Measurements from ENCODE around the gene ADAMTSL2.

ADAMTSL2 gene

GRCh38 chr9:133521122-133522072 is 13.1 kb upstream of the ADAMTSL2 start:
- Histone ChIP-seq H3K27ac (ENCODE audit: low read depth, low read length) (no peak overlapping the region), H3K4me1 (ENCODE audit: control insufficient read depth, insufficient read depth, low read length, unreplicated experiment) (no peaks in the 10 kb centered on the region), H2AFZ (ENCODE audit: low read length, unreplicated experiment) (no peak overlapping the region), H3K4me3 (ENCODE audit: low read depth, low read length) (no peak overlapping the region), H3K36me3 (ENCODE audit: insufficient read depth, low read length) (no peaks in the 10 kb centered on the region), H3K79me2 (ENCODE audit: control insufficient read depth, insufficient read depth, low read length, unreplicated experiment) (no peaks in the 10 kb centered on the region), H3K27me3 (ENCODE audit: insufficient read depth, low read length) (no peaks in the 10 kb centered on the region; the same call in 1 of the 2 replicates)

GRCh38 chr9:133522073-133522910 is 12.2 kb upstream of the ADAMTSL2 start:
- no peak overlapping the region for H2AFZ ChIP-seq (ENCODE audit: low read length, unreplicated experiment)
- no peaks in the 10 kb centered on the region for H3K79me2 ChIP-seq (ENCODE audit: control insufficient read depth, insufficient read depth, low read length, unreplicated experiment)
- peaks cover 6% of the 10 kb centered on the region; the same call in 1 of the 2 replicates for H3K27me3 ChIP-seq (ENCODE audit: insufficient read depth, low read length)
- no peak overlapping the region for H3K27ac ChIP-seq (ENCODE audit: low read depth, low read length)
- H3K4me1 ChIP-seq (ENCODE audit: control insufficient read depth, insufficient read depth, low read length, unreplicated experiment): no peaks in the 10 kb centered on the region
- no peak overlapping the region for H3K4me3 ChIP-seq (ENCODE audit: low read depth, low read length)
- H3K36me3 ChIP-seq (ENCODE audit: insufficient read depth, low read length): no peaks in the 10 kb centered on the region

GRCh38 chr9:133523106-133523505 is 11.4 kb upstream of the ADAMTSL2 start:
- Histone ChIP-seq H3K4me1 (ENCODE audit: control insufficient read depth, insufficient read depth, low read length, unreplicated experiment) (no peaks in the 10 kb centered on the region), H2AFZ (ENCODE audit: low read length, unreplicated experiment) (no peak overlapping the region), H3K27me3 (ENCODE audit: insufficient read depth, low read length) (peaks cover 14% of the 10 kb centered on the region), H3K4me3 (ENCODE audit: low read depth, low read length) (no peak overlapping the region), H3K79me2 (ENCODE audit: control insufficient read depth, insufficient read depth, low read length, unreplicated experiment) (no peaks in the 10 kb centered on the region), H3K36me3 (ENCODE audit: insufficient read depth, low read length) (no peaks in the 10 kb centered on the region), H3K27ac (ENCODE audit: low read depth, low read length) (no peak overlapping the region)

- H3K27ac ChIP-seq (ENCODE audit: low read depth, low read length): no peak overlapping the region
- no peak overlapping the region for H2AFZ ChIP-seq (ENCODE audit: low read length, unreplicated experiment)
- no peaks in the 10 kb centered on the region for H3K4me1 ChIP-seq (ENCODE audit: control insufficient read depth, insufficient read depth, low read length, unreplicated experiment)
- no peak overlapping the region for H3K4me3 ChIP-seq (ENCODE audit: low read depth, low read length)
- H3K27me3 ChIP-seq (ENCODE audit: insufficient read depth, low read length): peaks cover 25% of the 10 kb centered on the region
- H3K79me2 ChIP-seq (ENCODE audit: control insufficient read depth, insufficient read depth, low read length, unreplicated experiment): no peaks in the 10 kb centered on the region
- no peaks in the 10 kb centered on the region for H3K36me3 ChIP-seq (ENCODE audit: insufficient read depth, low read length)
These were observed 10.4 kb upstream of the ADAMTSL2 start for GRCh38 chr9:133524146-133524545.

GRCh38 chr9:133524679-133525228 is 9.8 kb upstream of the ADAMTSL2 start, which contains the start of gene MYMK:
MYMK (minus strand) TSS chr9:133524959; CDS start chr9:133524844, 115 bp downstream.
- Histone ChIP-seq H3K4me1 (ENCODE audit: control insufficient read depth, insufficient read depth, low read length, unreplicated experiment) (no peaks in the 10 kb centered on the region), H3K27me3 (ENCODE audit: insufficient read depth, low read length) (peaks cover 31% of the 10 kb centered on the region), H3K36me3 (ENCODE audit: insufficient read depth, low read length) (no peaks in the 10 kb centered on the region), H3K79me2 (ENCODE audit: control insufficient read depth, insufficient read depth, low read length, unreplicated experiment) (no peaks in the 10 kb centered on the region), H3K4me3 (ENCODE audit: low read depth, low read length) (no peak within 1 kb of the TSS), H3K27ac (ENCODE audit: low read depth, low read length) (no peak within 1 kb of the TSS), H2AFZ (ENCODE audit: low read length, unreplicated experiment) (no peak within 1 kb of the TSS)

GRCh38 chr9:133525677-133526076 is 8.8 kb upstream of the ADAMTSL2 start:
- Histone ChIP-seq H3K4me3 (ENCODE audit: low read depth, low read length) (no peak overlapping the region), H3K27ac (ENCODE audit: low read depth, low read length) (no peak overlapping the region), H3K36me3 (ENCODE audit: insufficient read depth, low read length) (no peaks in the 10 kb centered on the region), H3K27me3 (ENCODE audit: insufficient read depth, low read length) (peaks cover 38% of the 10 kb centered on the region), H3K79me2 (ENCODE audit: control insufficient read depth, insufficient read depth, low read length, unreplicated experiment) (no peaks in the 10 kb centered on the region), H2AFZ (ENCODE audit: low read length, unreplicated experiment) (no peak overlapping the region), H3K4me1 (ENCODE audit: control insufficient read depth, insufficient read depth, low read length, unreplicated experiment) (no peaks in the 10 kb centered on the region)

GRCh38 chr9:133526721-133527321 is 7.7 kb upstream of the ADAMTSL2 start:
- Histone ChIP-seq H3K36me3 (ENCODE audit: insufficient read depth, low read length) (no peaks in the 10 kb centered on the region), H3K27me3 (ENCODE audit: insufficient read depth, low read length) (peaks cover 38% of the 10 kb centered on the region), H2AFZ (ENCODE audit: low read length, unreplicated experiment) (no peak overlapping the region), H3K27ac (ENCODE audit: low read depth, low read length) (no peak overlapping the region), H3K4me3 (ENCODE audit: low read depth, low read length) (no peak overlapping the region), H3K79me2 (ENCODE audit: control insufficient read depth, insufficient read depth, low read length, unreplicated experiment) (no peaks in the 10 kb centered on the region), H3K4me1 (ENCODE audit: control insufficient read depth, insufficient read depth, low read length, unreplicated experiment) (no peaks in the 10 kb centered on the region)

GRCh38 chr9:133527444-133527920 is 7.0 kb upstream of the ADAMTSL2 start:
- no peaks in the 10 kb centered on the region for H3K36me3 ChIP-seq (ENCODE audit: insufficient read depth, low read length)
- H3K27ac ChIP-seq (ENCODE audit: low read depth, low read length): no peak overlapping the region
- no peak overlapping the region for H3K4me3 ChIP-seq (ENCODE audit: low read depth, low read length)
- H3K4me1 ChIP-seq (ENCODE audit: control insufficient read depth, insufficient read depth, low read length, unreplicated experiment): no peaks in the 10 kb centered on the region
- H3K79me2 ChIP-seq (ENCODE audit: control insufficient read depth, insufficient read depth, low read length, unreplicated experiment): no peaks in the 10 kb centered on the region
- no peak overlapping the region for H2AFZ ChIP-seq (ENCODE audit: low read length, unreplicated experiment)
- H3K27me3 ChIP-seq (ENCODE audit: insufficient read depth, low read length): peaks cover 38% of the 10 kb centered on the region

GRCh38 chr9:133528001-133528875 is 6.3 kb upstream of the ADAMTSL2 start:
- H3K4me1 ChIP-seq (ENCODE audit: control insufficient read depth, insufficient read depth, low read length, unreplicated experiment): no peaks in the 10 kb centered on the region
- H3K27ac ChIP-seq (ENCODE audit: low read depth, low read length): no peak overlapping the region
- H3K79me2 ChIP-seq (ENCODE audit: control insufficient read depth, insufficient read depth, low read length, unreplicated experiment): no peaks in the 10 kb centered on the region
- H3K27me3 ChIP-seq (ENCODE audit: insufficient read depth, low read length): peaks cover 38% of the 10 kb centered on the region
- no peak overlapping the region for H3K4me3 ChIP-seq (ENCODE audit: low read depth, low read length)
- H3K36me3 ChIP-seq (ENCODE audit: insufficient read depth, low read length): no peaks in the 10 kb centered on the region
- H2AFZ ChIP-seq (ENCODE audit: low read length, unreplicated experiment): no peak overlapping the region
